PC-3 (cell line): ENCODE measurements around the gene CACNA1C. TPM values are rescaled to one million over a fixed set of nuclear protein-coding genes. Genes with fewer than 3 reads are reported as not detected.

Experiments
- ATAC-seq: fragments of 200-7000 bp; cut with Tn5 transposase; 2 replicates; pipeline ENCODE4 v1.9.1; 2020; ENCODE audit warnings: mild to moderate bottlenecking, moderate library complexity
- BruUV-seq: library from RNA; stranded (reverse); fragments of 400-500 nt; replicated peaks from 2 replicates; lab custom pipeline; 2021; lab: Mats Ljungman, UMichigan
- CTCF ChIA-PET: fragments of 300-600 bp; sonication (Branson Sonifier 250); formaldehyde crosslinking; loops from one replicate; lab custom pipeline; 2022; ENCODE audit warnings: antibody characterized with exemption; lab: Charles Lee
- POLR2A ChIA-PET: fragments of 300-600 bp; sonication (Branson Sonifier 250); formaldehyde crosslinking; loops from one replicate; lab custom pipeline; 2022; ENCODE audit warnings: antibody characterized with exemption; ENCODE audit not compliant: unreplicated experiment; lab: Charles Lee
- DNase-seq: peaks from one replicate; pipeline ENCODE4 v3.0.0-alpha.2; 2015
- H2AFZ ChIP-seq: fragments of 300-600 bp; sonication (generic); 2 replicates; pipeline ENCODE4 v1.6.0; 2016; ENCODE audit warnings: antibody characterized with exemption, low read length
- H3F3A ChIP-seq: fragments of 300-600 bp; sonication (generic); one replicate; pipeline ENCODE4 v1.6.0; 2017; ENCODE audit warnings: antibody characterized with exemption, low read length, control low read depth, mild to moderate bottlenecking; ENCODE audit not compliant: unreplicated experiment
- H3K27ac ChIP-seq: fragments of 300-600 bp; sonication (generic); 2 replicates; pipeline ENCODE4 v1.5.1; 2016; ENCODE audit warnings: mild to moderate bottlenecking, low read length
- H3K27me3 ChIP-seq: fragments of 300-600 bp; sonication (generic); 2 replicates; pipeline ENCODE4 v1.6.1; 2016; ENCODE audit warnings: low read length, mixed read lengths
- H3K36me3 ChIP-seq: fragments of 300-600 bp; sonication (generic); 2 replicates; pipeline ENCODE4 v1.6.1; 2016; ENCODE audit warnings: low read depth, mixed run types, low read length, mixed read lengths
- H3K4me1 ChIP-seq: fragments of 300-600 bp; sonication (generic); 2 replicates; pipeline ENCODE4 v1.5.1; 2016; ENCODE audit warnings: low read length; ENCODE audit not compliant: insufficient read depth
- H3K4me2 ChIP-seq: fragments of 300-600 bp; sonication (generic); 2 replicates; pipeline ENCODE4 v1.6.0; 2016; ENCODE audit warnings: low read length
- H3K4me3 ChIP-seq: fragments of 300-600 bp; sonication (generic); 2 replicates; pipeline ENCODE4 v1.5.1; 2016; ENCODE audit warnings: mild to moderate bottlenecking, low read length, mixed read lengths
- H3K79me2 ChIP-seq: fragments of 300-600 bp; sonication (generic); 2 replicates; pipeline ENCODE4 v1.6.1; 2017; ENCODE audit warnings: low read length, mixed read lengths
- H3K9ac ChIP-seq: fragments of 300-600 bp; sonication (generic); 2 replicates; pipeline ENCODE4 v1.6.0; 2016; ENCODE audit warnings: mild to moderate bottlenecking, low read length
- H3K9me2 ChIP-seq: fragments of 300-600 bp; sonication (generic); replicated peaks from 2 replicates; pipeline ENCODE4 v1.6.1; 2016; ENCODE audit warnings: mixed run types, low read length, mixed read lengths
- H3K9me3 ChIP-seq: fragments of 300-600 bp; sonication (generic); 2 replicates; pipeline ENCODE4 v1.6.1; 2016; ENCODE audit warnings: low read length, mixed read lengths
- H4K20me1 ChIP-seq: fragments of 300-600 bp; sonication (generic); 2 replicates; pipeline ENCODE4 v1.6.1; 2016; ENCODE audit warnings: low read length, mixed read lengths
- EZH2 ChIP-seq: fragments of 300-600 bp; sonication (generic); IDR thresholded peaks from one replicate; pipeline ENCODE4 v1.6.1; 2017; ENCODE audit warnings: antibody characterized with exemption, mild to moderate bottlenecking, low read length; ENCODE audit not compliant: unreplicated experiment
- EZH2phosphoT487 ChIP-seq: fragments of 300-600 bp; sonication (generic); IDR thresholded peaks from 2 replicates; pipeline ENCODE4 v1.6.1; 2018; ENCODE audit warnings: mild to moderate bottlenecking, antibody characterized with exemption, low read length, borderline replicate concordance
- intact Hi-C: fragments of 100-400 bp; cut with micrococcal nuclease; formaldehyde crosslinking; loops from 2 replicates; pipeline ENCODE4 v1.9.0; 2023
- total RNA-seq: library from RNA; depleted of rRNA; stranded (reverse); fragments of >200 nt; gene quantifications from 2 replicates; pipeline ENCODE4 v1.2.3, GENCODE V29; 2014; rRNA removed
- TF ChIP-seq, protein P1 (sequence below): fragments of 300-600 bp; sonication (generic); conservative IDR thresholded peaks from 2 replicates; pipeline ENCODE4 v1.5.1; 2017; ENCODE audit warnings: antibody characterized with exemption, low read depth, mild to moderate bottlenecking, low read length

Gene CACNA1C
- total RNA-seq, 1 experiment from 2014 or later, result not detected

DNA sequence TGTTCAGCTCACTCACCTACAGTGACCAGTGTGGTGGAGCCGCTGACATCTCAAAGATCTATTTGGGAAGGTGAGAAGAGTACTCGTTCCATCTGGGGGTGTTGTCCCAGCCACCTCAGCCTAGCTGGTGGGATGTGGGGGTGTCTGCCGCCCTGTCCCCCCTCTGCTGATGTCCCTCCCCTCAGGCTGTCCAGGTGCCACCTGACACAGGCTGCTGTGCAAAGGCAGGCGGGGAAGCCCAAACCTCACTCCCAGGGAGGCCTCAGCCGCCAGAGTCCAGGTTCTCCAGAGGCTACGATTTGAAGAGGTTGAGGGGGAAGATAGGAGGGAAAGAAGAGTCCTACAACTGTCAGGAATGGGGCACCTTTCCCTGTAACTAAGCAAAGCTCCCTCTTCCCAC, 690.7 kb downstream of the CACNA1C start:
- intact Hi-C loops, result no loop called here
- ATAC-seq (no peak), DNase-seq (no peak)
- no TSS peak for BruUV-seq
- Histone ChIP-seq H3K36me3 (no peaks in the 10 kb centered on the region), H3K9me2 (no peaks in the 10 kb centered on the region), H3K27ac (no peak overlapping the region), H3K79me2 (no peaks in the 10 kb centered on the region), H2AFZ (no peak overlapping the region), H3K9me3 (no peaks in the 10 kb centered on the region), H3K4me2 (no peak overlapping the region), H3K27me3 (peaks cover 29% of the 10 kb centered on the region), H3K4me1 (no peaks in the 10 kb centered on the region), H3K4me3 (no peak overlapping the region), H3F3A (no peaks in the 10 kb centered on the region), H4K20me1 (no peaks in the 10 kb centered on the region), H3K9ac (no peak overlapping the region)
- ChIA-PET POLR2A (no interaction called here), CTCF (no interaction called here)
- TF ChIP-seq EZH2 (no peak), EZH2phosphoT487 (no peak)
- TF ChIP-seq, protein P1, sequence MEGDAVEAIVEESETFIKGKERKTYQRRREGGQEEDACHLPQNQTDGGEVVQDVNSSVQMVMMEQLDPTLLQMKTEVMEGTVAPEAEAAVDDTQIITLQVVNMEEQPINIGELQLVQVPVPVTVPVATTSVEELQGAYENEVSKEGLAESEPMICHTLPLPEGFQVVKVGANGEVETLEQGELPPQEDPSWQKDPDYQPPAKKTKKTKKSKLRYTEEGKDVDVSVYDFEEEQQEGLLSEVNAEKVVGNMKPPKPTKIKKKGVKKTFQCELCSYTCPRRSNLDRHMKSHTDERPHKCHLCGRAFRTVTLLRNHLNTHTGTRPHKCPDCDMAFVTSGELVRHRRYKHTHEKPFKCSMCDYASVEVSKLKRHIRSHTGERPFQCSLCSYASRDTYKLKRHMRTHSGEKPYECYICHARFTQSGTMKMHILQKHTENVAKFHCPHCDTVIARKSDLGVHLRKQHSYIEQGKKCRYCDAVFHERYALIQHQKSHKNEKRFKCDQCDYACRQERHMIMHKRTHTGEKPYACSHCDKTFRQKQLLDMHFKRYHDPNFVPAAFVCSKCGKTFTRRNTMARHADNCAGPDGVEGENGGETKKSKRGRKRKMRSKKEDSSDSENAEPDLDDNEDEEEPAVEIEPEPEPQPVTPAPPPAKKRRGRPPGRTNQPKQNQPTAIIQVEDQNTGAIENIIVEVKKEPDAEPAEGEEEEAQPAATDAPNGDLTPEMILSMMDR, result no peak

- Histone ChIP-seq H3K9ac (no peak overlapping the region), H4K20me1 (no peaks in the 10 kb centered on the region), H3K4me3 (no peak overlapping the region), H3K4me1 (no peaks in the 10 kb centered on the region), H3K36me3 (no peaks in the 10 kb centered on the region), H3K27ac (no peak overlapping the region), H3K27me3 (peaks cover 26% of the 10 kb centered on the region), H3F3A (no peaks in the 10 kb centered on the region), H3K4me2 (no peak overlapping the region), H3K9me3 (no peaks in the 10 kb centered on the region), H3K79me2 (no peaks in the 10 kb centered on the region), H2AFZ (no peak overlapping the region), H3K9me2 (no peaks in the 10 kb centered on the region)
- intact Hi-C loops, result no loop called here
- no peak for ATAC-seq
- no TSS peak for BruUV-seq
- no peak for DNase-seq
- POLR2A ChIA-PET, result no interaction called here
- CTCF ChIA-PET, result interaction anchor here (0.6 kb wide), 1 partner anchor 57 kb away, joined by 3 read pairs; no protein-coding TSS in a partner anchor
- TF ChIP-seq EZH2, result no peak
- TF ChIP-seq, protein P1, result no peak
- no peak for TF ChIP-seq EZH2phosphoT487
Measured at GRCh38 chr12:2745655-2746054, 692.9 kb downstream of the CACNA1C start.

Other genes with a start within 250 kb of the CACNA1C start
- gene LRTM2, start 232.4 kb upstream of the CACNA1C start, total RNA-seq, result not detected in 2 replicates
- gene CACNA2D4, start 134.3 kb upstream of the CACNA1C start, total RNA-seq, result not detected in 2 replicates
- gene DCP1B, start 48.5 kb upstream of the CACNA1C start, total RNA-seq, result 3.6 and 4.9 TPM in 2 replicates